Kidney epithelial cell (primary cell): ENCODE measurements around the gene VEZT. TPM values are rescaled to one million over a fixed set of nuclear protein-coding genes. Genes with fewer than 3 reads are reported as not detected.

Source experiments
- DNase-seq: peaks from one replicate; pipeline ENCODE4 v3.0.0-alpha.2; 2010; ENCODE audit warnings: low read depth
- H3K27me3 ChIP-seq: 2 replicates; pipeline ENCODE4 v1.6.0; 2011; ENCODE audit warnings: low read length; ENCODE audit not compliant: control insufficient read depth, insufficient read depth
- H3K36me3 ChIP-seq: 2 replicates; pipeline ENCODE4 v1.5.1; 2011; ENCODE audit warnings: low read length; ENCODE audit not compliant: control insufficient read depth, insufficient read depth
- H3K4me3 ChIP-seq: 2 replicates; pipeline ENCODE4 v1.5.1; 2011; ENCODE audit warnings: low read depth, mild to moderate bottlenecking, control low read depth, low read length
- total RNA-seq: library from RNA; depleted of rRNA; stranded (reverse); fragments of >200 nt; gene quantifications from 2 replicates; pipeline ENCODE4 v1.2.3, GENCODE V29; 2015
- TF ChIP-seq, protein P1 (sequence below): IDR thresholded peaks from 2 replicates; pipeline ENCODE4 v1.5.1; 2011; ENCODE audit warnings: mild to moderate bottlenecking, moderate library complexity, low read length, control low read depth, inconsistent platforms; ENCODE audit not compliant: insufficient read depth, poor library complexity, severe bottlenecking

The VEZT gene
- total RNA-seq, 1 donor from 2014 or later = 82.7 TPM

DNA sequence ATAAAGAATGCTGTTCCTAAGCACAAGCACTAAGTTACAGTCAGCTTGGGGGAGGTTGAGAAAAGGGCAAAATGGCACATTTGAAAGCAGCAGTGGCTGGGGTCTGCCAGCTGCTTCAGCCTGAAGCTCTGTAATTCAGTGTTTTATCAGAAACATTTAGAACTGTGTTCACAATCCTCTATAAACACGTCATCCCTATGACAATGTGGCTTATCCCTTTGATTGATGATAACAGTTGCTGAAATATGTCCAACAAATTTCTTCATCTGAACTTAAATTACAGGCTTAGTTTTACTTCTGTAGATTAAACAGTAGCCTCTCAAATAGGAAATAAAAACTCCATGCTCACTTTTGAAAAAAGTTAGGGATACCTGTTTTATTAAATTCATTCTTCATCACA lies 108.8 kb downstream of the VEZT start:
- TF ChIP-seq, protein P1, sequence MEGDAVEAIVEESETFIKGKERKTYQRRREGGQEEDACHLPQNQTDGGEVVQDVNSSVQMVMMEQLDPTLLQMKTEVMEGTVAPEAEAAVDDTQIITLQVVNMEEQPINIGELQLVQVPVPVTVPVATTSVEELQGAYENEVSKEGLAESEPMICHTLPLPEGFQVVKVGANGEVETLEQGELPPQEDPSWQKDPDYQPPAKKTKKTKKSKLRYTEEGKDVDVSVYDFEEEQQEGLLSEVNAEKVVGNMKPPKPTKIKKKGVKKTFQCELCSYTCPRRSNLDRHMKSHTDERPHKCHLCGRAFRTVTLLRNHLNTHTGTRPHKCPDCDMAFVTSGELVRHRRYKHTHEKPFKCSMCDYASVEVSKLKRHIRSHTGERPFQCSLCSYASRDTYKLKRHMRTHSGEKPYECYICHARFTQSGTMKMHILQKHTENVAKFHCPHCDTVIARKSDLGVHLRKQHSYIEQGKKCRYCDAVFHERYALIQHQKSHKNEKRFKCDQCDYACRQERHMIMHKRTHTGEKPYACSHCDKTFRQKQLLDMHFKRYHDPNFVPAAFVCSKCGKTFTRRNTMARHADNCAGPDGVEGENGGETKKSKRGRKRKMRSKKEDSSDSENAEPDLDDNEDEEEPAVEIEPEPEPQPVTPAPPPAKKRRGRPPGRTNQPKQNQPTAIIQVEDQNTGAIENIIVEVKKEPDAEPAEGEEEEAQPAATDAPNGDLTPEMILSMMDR = no peak

DNA sequence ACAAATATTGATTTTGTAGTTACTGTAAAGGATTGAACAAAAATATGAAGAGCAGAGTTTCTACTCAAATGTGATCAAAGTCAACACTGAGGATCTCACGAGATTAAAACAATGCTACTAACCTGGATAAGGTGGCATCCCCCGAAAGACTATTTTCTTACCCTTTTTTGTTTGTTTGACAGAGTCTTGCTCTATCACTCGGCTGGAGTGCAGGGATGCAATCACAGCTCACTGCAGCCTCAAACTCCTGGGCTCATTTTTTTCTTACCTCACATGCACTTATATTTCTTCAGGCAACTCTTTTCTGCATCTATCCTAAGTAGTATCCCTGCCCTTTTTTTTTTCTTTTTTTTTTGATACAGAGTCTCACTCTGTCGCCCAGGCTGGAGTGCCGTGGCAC lies 109.2 kb downstream of the VEZT start:
- DNase-seq = no peak
- H3K27me3 ChIP-seq = no peaks in the 10 kb centered on the region
- TF ChIP-seq, protein P1 = no peak
- H3K36me3 ChIP-seq = no peaks in the 10 kb centered on the region
- H3K4me3 ChIP-seq = no peak overlapping the region

More for the DNA sequence above, 108.8 kb downstream of the VEZT start:
- Histone ChIP-seq H3K4me3 (no peak overlapping the region), H3K27me3 (no peaks in the 10 kb centered on the region), H3K36me3 (no peaks in the 10 kb centered on the region)
- no peak for DNase-seq

DNA sequence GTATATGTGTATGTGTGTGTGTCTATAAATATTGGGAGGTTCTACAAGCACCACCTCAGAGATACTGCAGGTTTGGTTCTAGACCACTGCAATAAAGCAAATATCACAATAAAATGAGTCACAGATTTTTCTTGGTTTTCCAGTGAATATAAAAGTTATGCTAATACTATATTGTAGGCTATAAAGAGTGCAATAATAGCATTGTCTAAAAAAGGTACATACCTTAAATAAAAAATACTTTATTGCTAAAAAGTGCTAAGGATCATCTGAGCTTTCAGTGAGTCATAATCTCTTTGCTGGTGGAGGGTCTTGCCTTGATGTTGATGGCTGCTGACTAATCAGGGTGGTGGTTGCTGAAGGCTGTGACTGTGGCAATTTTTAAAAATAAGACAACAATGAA lies 111.1 kb downstream of the VEZT start:
- TF ChIP-seq, protein P1 = no peak
- no peak for DNase-seq
- H3K27me3 ChIP-seq = no peaks in the 10 kb centered on the region
- H3K4me3 ChIP-seq = no peak overlapping the region
- H3K36me3 ChIP-seq = no peaks in the 10 kb centered on the region

DNA sequence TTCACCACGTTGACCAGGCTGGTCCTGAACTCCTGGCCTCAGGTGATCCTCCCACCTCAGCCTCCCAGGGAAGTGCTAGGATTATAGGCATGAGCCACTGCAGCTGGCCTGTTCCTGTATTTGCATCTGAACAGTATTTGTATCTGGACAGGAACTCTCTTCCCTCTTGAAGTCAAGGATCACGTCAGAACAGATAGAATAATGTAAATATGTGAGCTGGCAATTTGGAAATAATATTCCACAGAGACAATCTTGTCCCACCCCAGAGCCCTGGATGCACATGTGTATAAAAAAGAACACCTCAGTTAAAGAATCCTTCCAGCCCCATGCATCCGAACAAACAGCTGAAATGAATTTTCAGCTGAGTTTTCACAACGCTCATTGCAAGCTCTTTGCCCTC lies 118.3 kb downstream of the VEZT start:
- Histone ChIP-seq H3K4me3 (no peak overlapping the region), H3K27me3 (no peaks in the 10 kb centered on the region), H3K36me3 (no peaks in the 10 kb centered on the region)
- DNase-seq = no peak
- TF ChIP-seq, protein P1 = no peak

DNA sequence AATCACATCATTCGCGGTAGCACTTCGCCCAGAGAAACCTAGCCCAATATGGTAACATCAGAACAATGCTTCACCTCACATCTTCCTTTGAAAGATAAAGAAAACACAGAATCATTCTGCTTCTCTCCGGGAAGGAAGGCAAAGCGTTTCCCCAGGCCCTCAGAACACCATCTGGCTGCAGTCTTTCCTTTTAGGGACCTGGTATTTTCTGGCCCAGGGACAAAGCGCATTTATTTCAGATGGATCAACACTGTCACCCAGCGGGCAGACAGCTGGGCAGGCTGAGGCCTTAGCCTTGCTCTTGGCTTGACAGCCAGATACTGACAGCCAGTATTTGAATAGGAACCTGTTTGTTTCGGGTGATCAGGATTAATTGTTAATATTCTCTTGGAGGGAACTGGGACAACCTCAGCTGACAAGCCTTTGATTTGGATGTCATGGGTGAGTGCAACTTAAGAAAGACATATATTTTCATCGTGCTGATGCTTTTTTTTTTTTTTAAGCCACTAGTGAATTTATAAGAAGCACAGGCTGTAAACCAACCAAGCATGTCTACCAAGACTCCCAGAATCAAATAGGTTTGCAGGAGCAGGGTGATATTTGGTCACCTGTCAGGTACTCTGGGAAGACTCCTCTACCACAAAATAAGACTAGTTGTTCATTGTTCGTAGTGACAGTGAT lies 118.9 kb downstream of the VEZT start:
- H3K36me3 ChIP-seq = no peaks in the 10 kb centered on the region
- TF ChIP-seq, protein P1 = peak; percentile 94
- no peak overlapping the region for H3K4me3 ChIP-seq
- no peak for DNase-seq
- H3K27me3 ChIP-seq = no peaks in the 10 kb centered on the region

DNA sequence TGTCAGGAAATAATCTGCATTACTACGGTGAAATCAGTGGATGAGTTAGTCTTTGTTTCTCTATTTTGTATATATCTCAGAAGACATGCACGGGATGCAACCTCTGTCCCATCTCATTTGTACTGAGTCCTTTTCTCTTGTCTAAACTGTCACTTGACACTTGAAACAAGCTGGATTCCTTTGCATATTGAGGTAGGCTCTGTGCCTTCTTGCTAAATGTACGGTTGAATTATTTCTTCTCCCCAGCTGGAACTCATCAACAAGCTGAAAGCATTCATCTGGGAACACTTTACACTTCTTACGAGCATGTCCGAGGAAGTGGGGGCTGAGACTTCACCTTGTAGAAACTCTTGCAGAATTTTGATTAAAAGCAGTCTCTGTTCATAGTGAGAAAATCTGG lies 119.5 kb downstream of the VEZT start:
- Histone ChIP-seq H3K27me3 (no peaks in the 10 kb centered on the region), H3K4me3 (no peak overlapping the region), H3K36me3 (no peaks in the 10 kb centered on the region)
- TF ChIP-seq, protein P1 = no peak
- no peak for DNase-seq
